GM12874 (cell line): ENCODE data around the gene RNF6.

ENCODE experiments used
- TF ChIP-seq, protein P1 (sequence below): IDR thresholded peaks from 2 replicates; pipeline ENCODE4 v1.5.1; 2011; ENCODE audit warnings: low read depth, mild to moderate bottlenecking, control low read depth, low read length, moderate library complexity; ENCODE audit not compliant: insufficient read depth

Gene RNF6

DNA sequence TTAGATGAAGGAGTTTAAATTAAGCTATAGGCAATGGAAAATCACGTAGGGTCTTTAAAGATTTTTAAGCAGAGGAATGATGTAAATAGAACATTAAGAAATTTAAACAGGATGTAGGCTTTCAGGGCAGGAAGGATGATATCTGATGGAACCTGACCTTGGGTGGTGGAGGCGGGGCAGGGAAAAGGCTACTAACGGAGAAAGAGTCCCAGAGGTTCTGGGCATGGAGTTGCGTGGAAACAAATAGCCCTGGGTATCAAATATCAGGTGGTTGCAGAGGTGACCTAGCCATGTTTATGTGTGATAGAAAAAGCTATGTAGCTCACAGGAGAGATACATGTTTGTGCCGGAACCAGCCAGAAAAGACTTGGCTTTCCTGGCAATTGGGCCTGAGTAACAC lies 24.0 kb upstream of the RNF6 start:
- TF ChIP-seq, protein P1, sequence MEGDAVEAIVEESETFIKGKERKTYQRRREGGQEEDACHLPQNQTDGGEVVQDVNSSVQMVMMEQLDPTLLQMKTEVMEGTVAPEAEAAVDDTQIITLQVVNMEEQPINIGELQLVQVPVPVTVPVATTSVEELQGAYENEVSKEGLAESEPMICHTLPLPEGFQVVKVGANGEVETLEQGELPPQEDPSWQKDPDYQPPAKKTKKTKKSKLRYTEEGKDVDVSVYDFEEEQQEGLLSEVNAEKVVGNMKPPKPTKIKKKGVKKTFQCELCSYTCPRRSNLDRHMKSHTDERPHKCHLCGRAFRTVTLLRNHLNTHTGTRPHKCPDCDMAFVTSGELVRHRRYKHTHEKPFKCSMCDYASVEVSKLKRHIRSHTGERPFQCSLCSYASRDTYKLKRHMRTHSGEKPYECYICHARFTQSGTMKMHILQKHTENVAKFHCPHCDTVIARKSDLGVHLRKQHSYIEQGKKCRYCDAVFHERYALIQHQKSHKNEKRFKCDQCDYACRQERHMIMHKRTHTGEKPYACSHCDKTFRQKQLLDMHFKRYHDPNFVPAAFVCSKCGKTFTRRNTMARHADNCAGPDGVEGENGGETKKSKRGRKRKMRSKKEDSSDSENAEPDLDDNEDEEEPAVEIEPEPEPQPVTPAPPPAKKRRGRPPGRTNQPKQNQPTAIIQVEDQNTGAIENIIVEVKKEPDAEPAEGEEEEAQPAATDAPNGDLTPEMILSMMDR, result no peak

DNA sequence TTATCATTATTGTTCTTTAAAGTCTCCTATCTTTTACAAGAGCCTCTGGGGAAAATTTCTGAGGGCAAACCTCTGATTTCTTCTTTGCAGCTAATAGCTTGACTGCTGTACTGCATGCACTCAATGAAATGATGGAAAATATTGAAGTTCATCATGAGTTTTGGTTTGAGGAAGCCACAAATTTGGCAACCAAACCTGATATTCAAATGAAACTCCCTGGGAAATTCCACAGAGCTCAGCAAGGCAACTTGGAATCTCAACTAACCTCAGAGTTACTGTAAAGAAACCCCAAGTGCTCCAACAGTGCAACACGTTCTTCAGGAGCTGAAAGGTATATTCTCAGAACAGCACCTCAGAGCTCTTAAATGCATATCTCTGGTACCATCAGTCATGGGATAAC lies 14.2 kb upstream of the RNF6 start:
- TF ChIP-seq, protein P1, result no peak

DNA sequence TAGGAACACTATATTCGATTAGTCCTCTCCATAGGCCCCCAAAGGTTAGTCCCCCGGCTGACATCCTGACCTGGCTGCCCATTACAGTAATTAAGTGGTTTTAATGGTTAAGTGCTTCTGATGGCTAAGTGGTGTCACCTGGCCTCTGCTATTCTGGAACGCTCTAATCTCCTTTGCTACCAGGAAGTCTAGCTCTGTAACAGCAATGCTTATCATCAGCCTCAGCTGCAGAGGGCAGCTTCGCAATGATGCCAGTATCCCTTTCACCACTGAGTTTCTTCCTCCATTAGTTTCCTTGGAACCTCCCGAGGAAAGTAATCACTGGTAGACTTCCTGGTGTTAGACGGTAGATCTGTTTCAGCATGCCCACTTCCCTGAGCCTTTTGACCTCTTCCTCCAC lies 8.6 kb upstream of the RNF6 start:
- TF ChIP-seq, protein P1, result no peak

DNA sequence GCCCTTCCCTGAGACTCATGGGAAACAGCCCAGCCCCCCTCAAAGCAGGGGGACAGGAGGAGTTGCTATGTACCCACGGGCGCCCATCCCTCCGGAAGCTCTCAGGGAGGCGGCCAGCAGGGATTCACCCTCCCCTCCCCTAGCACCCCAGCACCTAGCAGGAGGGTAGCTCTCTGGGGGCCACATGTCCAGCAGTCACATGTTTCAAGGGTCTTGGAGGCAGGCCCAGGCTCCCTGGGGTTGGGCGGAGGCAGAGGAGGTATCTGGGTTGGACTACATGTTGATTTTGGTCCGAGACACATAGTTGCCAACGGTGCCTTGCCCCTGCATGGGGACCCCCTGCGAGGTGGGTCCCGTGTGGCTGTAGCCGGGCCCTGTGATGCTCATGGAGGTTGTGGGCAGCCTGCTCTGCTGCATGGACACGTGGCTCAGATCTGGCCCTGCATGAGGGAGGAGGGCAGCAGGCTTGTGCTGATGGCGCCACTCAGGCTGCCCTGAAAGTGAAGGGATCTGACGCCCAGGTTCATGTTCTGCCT lies 7.0 kb upstream of the RNF6 start:
- TF ChIP-seq, protein P1, result no peak

DNA sequence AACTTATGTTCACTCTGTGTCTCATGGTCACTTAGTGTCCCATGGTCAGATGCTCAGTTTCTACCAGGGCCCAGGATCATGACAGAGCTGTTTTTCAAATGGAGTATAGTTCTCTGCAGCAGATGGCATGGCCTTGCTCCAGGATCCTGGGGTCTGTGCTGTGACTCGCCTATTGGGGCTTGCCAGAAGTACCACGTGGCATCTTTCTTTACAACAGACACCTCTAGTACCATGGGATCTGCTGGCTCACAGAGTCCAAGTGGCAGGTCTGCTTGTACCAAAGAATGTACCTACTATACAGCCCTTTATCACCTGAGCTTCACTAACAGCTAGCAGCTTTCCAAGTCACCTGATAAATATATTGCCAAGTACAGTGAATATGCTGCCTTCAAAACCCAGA lies 6.0 kb upstream of the RNF6 start:
- TF ChIP-seq, protein P1, result no peak

DNA sequence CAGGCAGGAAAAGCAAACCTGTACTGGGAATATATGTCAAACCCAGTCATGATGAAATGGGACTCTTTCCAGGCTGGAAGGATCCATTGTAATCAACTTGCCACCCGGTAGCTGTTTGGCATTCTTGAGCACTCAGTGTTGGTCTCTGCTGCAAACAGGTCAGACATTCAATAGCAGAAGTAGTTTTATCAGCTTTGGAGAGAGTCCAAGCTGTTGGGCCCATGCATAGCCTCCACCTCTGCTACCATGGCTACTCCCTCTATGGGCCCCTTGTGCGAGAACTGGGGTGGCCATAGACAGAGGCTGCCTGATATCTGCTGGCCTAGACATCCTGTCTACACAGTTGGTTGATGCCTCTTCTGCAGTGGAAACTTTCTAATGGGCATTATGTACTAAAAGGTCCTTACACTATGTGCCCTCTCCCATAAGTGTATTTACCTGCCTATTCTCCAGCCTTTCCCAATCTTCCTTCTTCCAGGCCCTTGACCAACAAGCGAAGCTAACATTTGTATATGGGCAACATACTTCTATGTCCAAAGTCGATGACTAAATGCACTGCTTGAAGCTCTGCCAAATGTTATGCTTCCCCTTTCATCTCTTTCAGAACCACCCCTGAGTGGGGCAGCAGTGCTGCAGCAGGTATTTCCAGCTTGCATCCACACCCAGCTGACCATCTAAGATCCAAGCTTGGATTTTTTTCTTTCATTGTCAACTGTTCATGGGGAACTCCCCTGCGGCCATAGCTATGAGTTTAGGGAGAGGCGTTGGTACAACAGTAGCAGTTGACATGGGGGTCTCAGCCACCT lies 5.3 kb upstream of the RNF6 start:
- TF ChIP-seq, protein P1, result no peak

DNA sequence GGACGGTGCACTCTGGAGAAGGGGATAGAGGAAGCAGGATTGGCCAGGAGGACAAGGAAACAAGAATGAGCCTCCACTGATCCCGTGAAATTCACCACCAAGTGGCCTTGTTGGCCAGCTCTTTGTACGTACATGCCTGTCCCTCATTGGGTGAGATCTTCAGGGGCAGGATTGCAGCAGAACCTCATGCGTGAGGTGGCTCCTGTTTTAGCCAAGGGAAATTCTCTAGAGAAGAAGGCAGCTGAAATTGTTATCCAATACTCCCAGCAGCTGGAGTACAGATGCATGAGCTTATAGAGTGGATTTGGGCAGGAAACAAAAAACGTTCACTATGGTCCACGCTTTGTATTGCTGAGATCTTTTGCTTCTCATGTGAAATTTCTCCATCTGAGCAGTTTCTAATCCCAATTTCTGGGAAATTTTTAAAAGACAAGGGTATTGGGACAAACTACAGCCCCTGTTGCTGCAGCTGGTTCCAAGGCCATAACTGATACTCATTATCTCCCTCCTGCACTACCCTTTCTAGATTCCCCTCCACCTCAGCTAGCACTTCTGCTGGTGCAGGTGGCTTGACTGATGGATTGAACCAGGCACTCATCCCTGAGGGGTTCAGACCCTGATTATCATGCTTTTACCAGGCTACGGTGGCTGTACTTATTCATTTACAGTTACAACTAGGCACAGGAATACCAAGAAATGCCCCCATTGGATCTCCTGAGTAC lies 3.9 kb upstream of the RNF6 start:
- TF ChIP-seq, protein P1, result no peak
